HEK293 (cell line): ENCODE measurements around the gene EGFL8.
A peak's percentile ranks its signal among the peaks of the same experiment; 100 is the strongest.
"Not testable (repeated sequence)": the region's sequence is repeated elsewhere in the genome, so short reads cannot be mapped to it uniquely, and the experiment has no call there.

Source experiments
- CTCF ChIA-PET: fragments of 350-600 bp; formaldehyde crosslinking; extraction: SDS; loops from one replicate; lab custom pipeline; 2021; ENCODE audit warnings: antibody characterized with exemption; lab: Yijun Ruan, JAX
- POLR2A ChIA-PET: fragments of 300-600 bp; formaldehyde crosslinking; extraction: SDS; loops from one replicate; lab custom pipeline; 2020; ENCODE audit warnings: antibody characterized with exemption, inconsistent platforms; lab: Yijun Ruan, JAX
- H3K27ac ChIP-seq: fragments of 200-500 bp; sonication (Bioruptor generic); 2 replicates; pipeline ENCODE4 v1.5.1; 2014; ENCODE audit warnings: low read depth, low read length, control low read depth, inconsistent platforms; ENCODE audit errors: extremely low read depth
- H3K36me3 ChIP-seq, 2 experiments: fragments of 200-500 bp in 1 of 2; sonication (Bioruptor generic) in 1 of 2; 1 replicate in 1 of 2; 2 replicates in 1 of 2; pipeline ENCODE4 v1.5.1; 2014 to 2017; ENCODE audit warnings: inconsistent platforms in 2 of 2, low read length in 2 of 2; ENCODE audit not compliant: control insufficient read depth in 2 of 2, insufficient read depth in 1 of 2
- H3K4me1 ChIP-seq: fragments of 200-500 bp; sonication (Bioruptor generic); 2 replicates; pipeline ENCODE4 v1.5.1; 2014; ENCODE audit warnings: mild to moderate bottlenecking, low read length, inconsistent platforms; ENCODE audit not compliant: control insufficient read depth, insufficient read depth
- H3K4me3 ChIP-seq: 2 replicates; pipeline ENCODE4 v1.5.1; 2011; ENCODE audit warnings: low read depth, mild to moderate bottlenecking, control low read depth, low read length, moderate library complexity
- H3K9me3 ChIP-seq: fragments of 200-500 bp; sonication (Bioruptor generic); 2 replicates; pipeline ENCODE4 v1.5.1; 2014; ENCODE audit warnings: low read depth, low read length, inconsistent platforms; ENCODE audit not compliant: control insufficient read depth, insufficient read depth
- EGR2 ChIP-seq: fragments of 450-650 bp; formaldehyde crosslinking; IDR thresholded peaks from 2 replicates; pipeline ENCODE4 v1.5.1; 2016; ENCODE audit warnings: low read depth, missing biosample characterization, missing genetic modification characterization
- GFI1B ChIP-seq: fragments of 450-650 bp; formaldehyde crosslinking; IDR thresholded peaks from 2 replicates; pipeline ENCODE4 v1.5.1; 2016; ENCODE audit warnings: missing biosample characterization, missing genetic modification characterization
- KLF10 ChIP-seq: fragments of 450-650 bp; IDR thresholded peaks from 2 replicates; pipeline ENCODE4 v1.5.1; 2018; ENCODE audit warnings: missing biosample characterization, mild to moderate bottlenecking, missing genetic modification characterization
- KLF9 ChIP-seq: fragments of 450-650 bp; formaldehyde crosslinking; IDR thresholded peaks from 2 replicates; pipeline ENCODE4 v1.5.1; 2016; ENCODE audit warnings: missing biosample characterization, missing genetic modification characterization, low read depth
- PRDM1 ChIP-seq: fragments of 450-650 bp; formaldehyde crosslinking; IDR thresholded peaks from 2 replicates; pipeline ENCODE4; 2016; ENCODE audit warnings: missing biosample characterization, missing genetic modification characterization
- SP2 ChIP-seq: fragments of 450-650 bp; formaldehyde crosslinking; IDR thresholded peaks from 2 replicates; pipeline ENCODE4 v1.5.1; 2016; ENCODE audit warnings: missing biosample characterization, missing genetic modification characterization
- ZNF2 ChIP-seq: fragments of 450-650 bp; formaldehyde crosslinking; IDR thresholded peaks from 2 replicates; pipeline ENCODE4 v1.5.1; 2016; ENCODE audit warnings: missing biosample characterization, missing genetic modification characterization
- ZNF335 ChIP-seq: fragments of 450-650 bp; formaldehyde crosslinking; conservative IDR thresholded peaks from 2 replicates; pipeline ENCODE4 v1.5.1; 2016; ENCODE audit warnings: missing biosample characterization, missing genetic modification characterization
- ZNF600 ChIP-seq: fragments of 450-650 bp; formaldehyde crosslinking; IDR thresholded peaks from 2 replicates; pipeline ENCODE4 v1.5.1; 2016; ENCODE audit warnings: missing biosample characterization, missing genetic modification characterization
- ZNF629 ChIP-seq: fragments of 450-650 bp; formaldehyde crosslinking; IDR thresholded peaks from 2 replicates; pipeline ENCODE4 v1.5.1; 2017; ENCODE audit warnings: missing biosample characterization, missing genetic modification characterization
- TF ChIP-seq, protein P1 (sequence below): fragments of 450-650 bp; formaldehyde crosslinking; IDR thresholded peaks from 2 replicates; pipeline ENCODE4 v1.5.1; 2016; ENCODE audit warnings: missing biosample characterization, missing genetic modification characterization
- TF ChIP-seq, protein P2 (sequence below): fragments of 450-650 bp; formaldehyde crosslinking; IDR thresholded peaks from 2 replicates; pipeline ENCODE4 v1.5.1; 2016; ENCODE audit warnings: missing biosample characterization, missing genetic modification characterization
- TF ChIP-seq, protein P3 (sequence below): fragments of 450-650 bp; formaldehyde crosslinking; IDR thresholded peaks from 2 replicates; pipeline ENCODE4 v1.5.1; 2017; ENCODE audit warnings: missing biosample characterization, missing genetic modification characterization
- TF ChIP-seq, protein P4 (sequence below): fragments of 450-650 bp; formaldehyde crosslinking; IDR thresholded peaks from 2 replicates; pipeline ENCODE4 v1.5.1; 2016; ENCODE audit warnings: missing biosample characterization, missing genetic modification characterization
- TF ChIP-seq, protein P5 (sequence below): fragments of 450-650 bp; formaldehyde crosslinking; IDR thresholded peaks from 2 replicates; pipeline ENCODE4; 2016; ENCODE audit warnings: missing biosample characterization, missing genetic modification characterization

Gene EGFL8

DNA sequence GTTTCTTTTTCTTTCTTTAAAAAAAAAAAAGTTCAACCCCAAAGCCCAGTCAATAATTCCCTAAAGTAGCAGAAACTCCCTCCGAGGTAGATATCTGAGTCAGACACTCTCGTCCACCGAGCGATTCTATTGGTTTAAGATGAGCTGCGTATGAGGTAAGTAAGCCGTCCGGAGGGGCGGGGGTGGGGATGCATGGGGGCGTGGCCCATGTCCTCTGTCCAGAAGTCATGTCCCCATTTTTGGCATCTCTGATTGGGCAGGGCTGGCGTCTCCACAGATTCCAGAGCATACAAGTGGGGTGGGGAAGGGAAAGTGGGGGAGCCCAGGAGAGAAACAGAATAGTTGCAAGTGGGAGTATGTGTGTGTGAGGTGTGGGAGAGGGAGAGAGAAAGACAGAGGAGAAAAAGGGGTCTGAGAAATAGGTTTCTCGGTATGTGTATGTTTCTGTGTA, 21.3 kb downstream of the EGFL8 start:
- ChIA-PET CTCF (interaction anchor here (0.6 to 0.9 kb wide), 5 partner anchors 9 to 748 kb away, joined by 3 to 10 read pairs (median 6); no protein-coding TSS in a partner anchor), POLR2A (interaction anchor here (0.6 to 1.4 kb wide), 12 partner anchors 8 to 786 kb away, joined by 3 to 15 read pairs (median 4); partner anchors contain the start of genes AGPAT1 and MCCD1)
- H3K27ac ChIP-seq, H3K4me1 ChIP-seq, H3K9me3 ChIP-seq: not testable (repeated sequence)
- H3K36me3 ChIP-seq: peaks cover 0 to 61% of the 10 kb centered on the region in 2 experiments; a peak in 2 of 3 replicates
- peak; percentile 68 for TF ChIP-seq ZNF600 (tag by site-specific recombination)
- TF ChIP-seq EGR2 (tag by site-specific recombination): peak; percentile 37; the same call in 1 of the 2 replicates
- TF ChIP-seq PRDM1: peak; percentile 44; the same call in 1 of the 2 replicates
- TF ChIP-seq KLF10 (tag by site-specific recombination): peak; percentile 29; the same call in 1 of the 2 replicates
- TF ChIP-seq KLF9 (tag by site-specific recombination): peak; percentile 85
- TF ChIP-seq SP2: peak; percentile 76
- TF ChIP-seq, protein P1, sequence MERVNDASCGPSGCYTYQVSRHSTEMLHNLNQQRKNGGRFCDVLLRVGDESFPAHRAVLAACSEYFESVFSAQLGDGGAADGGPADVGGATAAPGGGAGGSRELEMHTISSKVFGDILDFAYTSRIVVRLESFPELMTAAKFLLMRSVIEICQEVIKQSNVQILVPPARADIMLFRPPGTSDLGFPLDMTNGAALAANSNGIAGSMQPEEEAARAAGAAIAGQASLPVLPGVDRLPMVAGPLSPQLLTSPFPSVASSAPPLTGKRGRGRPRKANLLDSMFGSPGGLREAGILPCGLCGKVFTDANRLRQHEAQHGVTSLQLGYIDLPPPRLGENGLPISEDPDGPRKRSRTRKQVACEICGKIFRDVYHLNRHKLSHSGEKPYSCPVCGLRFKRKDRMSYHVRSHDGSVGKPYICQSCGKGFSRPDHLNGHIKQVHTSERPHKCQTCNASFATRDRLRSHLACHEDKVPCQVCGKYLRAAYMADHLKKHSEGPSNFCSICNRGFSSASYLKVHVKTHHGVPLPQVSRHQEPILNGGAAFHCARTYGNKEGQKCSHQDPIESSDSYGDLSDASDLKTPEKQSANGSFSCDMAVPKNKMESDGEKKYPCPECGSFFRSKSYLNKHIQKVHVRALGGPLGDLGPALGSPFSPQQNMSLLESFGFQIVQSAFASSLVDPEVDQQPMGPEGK (tag by site-specific recombination): peak; percentile 47; the same call in 1 of the 2 replicates
- TF ChIP-seq ZNF629: peak; percentile 31; the same call in 1 of the 2 replicates
- TF ChIP-seq, protein P2, sequence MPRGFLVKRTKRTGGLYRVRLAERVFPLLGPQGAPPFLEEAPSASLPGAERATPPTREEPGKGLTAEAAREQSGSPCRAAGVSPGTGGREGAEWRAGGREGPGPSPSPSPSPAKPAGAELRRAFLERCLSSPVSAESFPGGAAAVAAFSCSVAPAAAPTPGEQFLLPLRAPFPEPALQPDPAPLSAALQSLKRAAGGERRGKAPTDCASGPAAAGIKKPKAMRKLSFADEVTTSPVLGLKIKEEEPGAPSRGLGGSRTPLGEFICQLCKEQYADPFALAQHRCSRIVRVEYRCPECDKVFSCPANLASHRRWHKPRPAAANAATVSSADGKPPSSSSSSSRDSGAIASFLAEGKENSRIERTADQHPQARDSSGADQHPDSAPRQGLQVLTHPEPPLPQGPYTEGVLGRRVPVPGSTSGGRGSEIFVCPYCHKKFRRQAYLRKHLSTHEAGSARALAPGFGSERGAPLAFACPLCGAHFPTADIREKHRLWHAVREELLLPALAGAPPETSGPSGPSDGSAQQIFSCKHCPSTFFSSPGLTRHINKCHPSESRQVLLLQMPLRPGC: 0 out of 2 replicates have a peak, but pooled peaks have one; percentile 37
- TF ChIP-seq, protein P3, sequence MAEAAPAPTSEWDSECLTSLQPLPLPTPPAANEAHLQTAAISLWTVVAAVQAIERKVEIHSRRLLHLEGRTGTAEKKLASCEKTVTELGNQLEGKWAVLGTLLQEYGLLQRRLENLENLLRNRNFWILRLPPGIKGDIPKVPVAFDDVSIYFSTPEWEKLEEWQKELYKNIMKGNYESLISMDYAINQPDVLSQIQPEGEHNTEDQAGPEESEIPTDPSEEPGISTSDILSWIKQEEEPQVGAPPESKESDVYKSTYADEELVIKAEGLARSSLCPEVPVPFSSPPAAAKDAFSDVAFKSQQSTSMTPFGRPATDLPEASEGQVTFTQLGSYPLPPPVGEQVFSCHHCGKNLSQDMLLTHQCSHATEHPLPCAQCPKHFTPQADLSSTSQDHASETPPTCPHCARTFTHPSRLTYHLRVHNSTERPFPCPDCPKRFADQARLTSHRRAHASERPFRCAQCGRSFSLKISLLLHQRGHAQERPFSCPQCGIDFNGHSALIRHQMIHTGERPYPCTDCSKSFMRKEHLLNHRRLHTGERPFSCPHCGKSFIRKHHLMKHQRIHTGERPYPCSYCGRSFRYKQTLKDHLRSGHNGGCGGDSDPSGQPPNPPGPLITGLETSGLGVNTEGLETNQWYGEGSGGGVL (tag by site-specific recombination): 0 out of 2 replicates have a peak, but pooled peaks have one; percentile 27
- TF ChIP-seq, all 188 proteins: peak for 10; not testable (repeated sequence) for 178
- H3K4me3 ChIP-seq: not testable (repeated sequence)

DNA sequence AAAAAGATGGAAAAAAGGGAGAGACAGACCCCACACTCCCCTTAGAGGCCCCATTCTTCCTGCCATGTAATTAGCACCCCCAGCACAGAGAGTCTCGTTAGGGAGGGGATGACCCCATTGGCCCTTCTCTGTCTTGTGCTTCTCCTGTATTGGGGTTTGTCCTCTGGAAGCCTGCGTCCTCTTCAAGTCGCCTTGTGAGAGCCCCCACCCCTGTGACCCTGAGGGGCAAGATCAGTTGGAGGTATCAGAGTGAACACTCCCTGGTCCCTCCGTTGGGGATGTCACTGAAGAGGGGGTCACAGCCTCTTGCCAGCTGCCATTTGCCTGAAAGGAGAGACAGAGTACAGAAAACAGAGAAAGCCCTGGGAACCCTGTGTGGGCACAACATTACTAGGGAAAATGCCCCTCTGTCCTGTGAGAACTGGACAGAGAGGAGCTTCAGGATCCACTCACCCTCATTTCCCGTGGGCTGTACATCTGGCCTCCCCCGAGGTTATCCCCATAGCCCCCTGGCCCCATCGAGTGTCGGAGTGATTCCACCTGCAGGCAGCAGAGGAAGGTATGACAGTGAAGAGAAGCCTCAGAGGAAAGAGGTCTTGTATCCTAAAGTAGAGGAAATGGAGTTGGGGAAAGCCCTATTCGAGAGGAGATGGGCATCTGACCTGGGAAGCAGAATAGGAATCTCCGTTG, 21.9 kb downstream of the EGFL8 start:
- ChIA-PET CTCF (interaction anchor here (0.6 to 0.9 kb wide), 4 partner anchors 8 to 66 kb away, joined by 3 to 10 read pairs (median 6); no protein-coding TSS in a partner anchor), POLR2A (interaction anchor here (0.7 to 1.8 kb wide), 4 partner anchors 9 to 61 kb away, joined by 5 to 15 read pairs (median 9); partner anchors contain the start of gene AGPAT1)
- not testable (repeated sequence) for H3K9me3 ChIP-seq, H3K4me1 ChIP-seq, H3K27ac ChIP-seq, H3K4me3 ChIP-seq
- peaks cover 0 to 55% of the 10 kb centered on the region in 2 experiments; a peak in 2 of 3 replicates for H3K36me3 ChIP-seq

DNA sequence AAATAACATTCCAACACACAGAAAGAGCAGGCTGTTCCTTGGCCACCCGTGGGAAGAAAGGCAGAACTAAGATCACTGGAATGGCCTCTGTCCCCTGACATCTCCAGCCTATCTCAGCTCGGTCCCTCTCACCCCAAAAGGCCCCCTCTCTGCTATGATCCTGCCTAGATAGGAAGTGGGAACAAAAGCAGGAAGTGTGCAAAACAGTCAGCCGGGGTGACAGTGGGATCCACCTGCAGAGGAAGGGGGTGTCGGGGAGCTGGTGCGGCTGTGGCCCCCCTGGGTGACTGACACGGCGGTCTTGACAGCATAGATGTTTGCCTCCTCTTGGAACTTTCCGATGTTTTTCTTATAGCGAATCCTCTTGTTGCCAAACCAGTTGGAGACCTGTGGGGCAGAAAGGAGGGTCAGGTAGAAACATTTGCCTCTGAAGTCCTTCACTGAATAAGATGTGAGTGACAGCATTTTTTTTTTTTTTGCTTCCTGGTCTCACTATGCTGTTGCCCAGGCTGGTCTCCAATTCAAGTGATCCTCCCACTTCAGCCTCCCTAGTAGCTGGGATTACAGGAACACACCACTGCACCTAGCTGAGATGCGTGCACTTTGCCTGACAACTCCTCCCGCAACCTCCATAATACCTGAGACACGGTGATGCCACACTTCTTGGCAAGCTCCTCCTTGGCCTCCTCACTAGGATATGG, 22.8 kb downstream of the EGFL8 start:
- peaks cover 0 to 50% of the 10 kb centered on the region in 2 experiments; a peak in 1 of 3 replicates for H3K36me3 ChIP-seq
- H3K4me3 ChIP-seq: no peak overlapping the region
- ChIA-PET CTCF (interaction anchor here (0.6 kb wide), 1 partner anchor 8 kb away, joined by 3 read pairs; no protein-coding TSS in a partner anchor), POLR2A (interaction anchor here (1.8 to 1.9 kb wide), 2 partner anchors 8 to 18 kb away, joined by 5 to 11 read pairs; no protein-coding TSS in a partner anchor)
- no peaks in the 10 kb centered on the region for H3K9me3 ChIP-seq
- no peak overlapping the region for H3K27ac ChIP-seq
- H3K4me1 ChIP-seq: peaks cover 6% of the 10 kb centered on the region
- no peak for TF ChIP-seq ZNF2 (tag by site-specific recombination)
- no peak for TF ChIP-seq GFI1B
- TF ChIP-seq, protein P4, sequence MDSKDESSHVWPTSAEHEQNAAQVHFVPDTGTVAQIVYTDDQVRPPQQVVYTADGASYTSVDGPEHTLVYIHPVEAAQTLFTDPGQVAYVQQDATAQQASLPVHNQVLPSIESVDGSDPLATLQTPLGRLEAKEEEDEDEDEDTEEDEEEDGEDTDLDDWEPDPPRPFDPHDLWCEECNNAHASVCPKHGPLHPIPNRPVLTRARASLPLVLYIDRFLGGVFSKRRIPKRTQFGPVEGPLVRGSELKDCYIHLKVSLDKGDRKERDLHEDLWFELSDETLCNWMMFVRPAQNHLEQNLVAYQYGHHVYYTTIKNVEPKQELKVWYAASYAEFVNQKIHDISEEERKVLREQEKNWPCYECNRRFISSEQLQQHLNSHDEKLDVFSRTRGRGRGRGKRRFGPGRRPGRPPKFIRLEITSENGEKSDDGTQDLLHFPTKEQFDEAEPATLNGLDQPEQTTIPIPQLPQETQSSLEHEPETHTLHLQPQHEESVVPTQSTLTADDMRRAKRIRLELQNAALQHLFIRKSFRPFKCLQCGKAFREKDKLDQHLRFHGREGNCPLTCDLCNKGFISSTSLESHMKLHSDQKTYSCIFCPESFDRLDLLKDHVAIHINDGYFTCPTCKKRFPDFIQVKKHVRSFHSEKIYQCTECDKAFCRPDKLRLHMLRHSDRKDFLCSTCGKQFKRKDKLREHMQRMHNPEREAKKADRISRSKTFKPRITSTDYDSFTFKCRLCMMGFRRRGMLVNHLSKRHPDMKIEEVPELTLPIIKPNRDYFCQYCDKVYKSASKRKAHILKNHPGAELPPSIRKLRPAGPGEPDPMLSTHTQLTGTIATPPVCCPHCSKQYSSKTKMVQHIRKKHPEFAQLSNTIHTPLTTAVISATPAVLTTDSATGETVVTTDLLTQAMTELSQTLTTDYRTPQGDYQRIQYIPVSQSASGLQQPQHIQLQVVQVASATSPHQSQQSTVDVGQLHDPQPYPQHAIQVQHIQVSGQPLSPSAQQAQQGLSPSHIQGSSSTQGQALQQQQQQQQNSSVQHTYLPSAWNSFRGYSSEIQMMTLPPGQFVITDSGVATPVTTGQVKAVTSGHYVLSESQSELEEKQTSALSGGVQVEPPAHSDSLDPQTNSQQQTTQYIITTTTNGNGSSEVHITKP: peak; percentile 32; the same call in 1 of the 2 replicates
- TF ChIP-seq, protein P5, sequence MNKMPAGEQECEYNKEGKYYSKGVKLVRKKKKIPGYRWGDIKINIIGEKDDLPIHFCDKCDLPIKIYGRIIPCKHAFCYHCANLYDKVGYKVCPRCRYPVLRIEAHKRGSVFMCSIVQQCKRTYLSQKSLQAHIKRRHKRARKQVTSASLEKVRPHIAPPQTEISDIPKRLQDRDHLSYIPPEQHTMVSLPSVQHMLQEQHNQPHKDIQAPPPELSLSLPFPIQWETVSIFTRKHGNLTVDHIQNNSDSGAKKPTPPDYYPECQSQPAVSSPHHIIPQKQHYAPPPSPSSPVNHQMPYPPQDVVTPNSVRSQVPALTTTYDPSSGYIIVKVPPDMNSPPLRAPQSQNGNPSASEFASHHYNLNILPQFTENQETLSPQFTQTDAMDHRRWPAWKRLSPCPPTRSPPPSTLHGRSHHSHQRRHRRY (tag by site-specific recombination): no peak
- 0 out of 2 replicates have a peak, but pooled peaks have one; percentile 12 for TF ChIP-seq ZNF335 (tag by site-specific recombination)
- 0 out of 2 replicates have a peak, but pooled peaks have one; percentile 50 for TF ChIP-seq ZNF600 (tag by site-specific recombination)
